GM12864 (cell line): ENCODE measurements around the gene FAM222B.
A peak's percentile ranks its signal among the peaks of the same experiment; 100 is the strongest.
"Not testable (repeated sequence)": the region's sequence is repeated elsewhere in the genome, so short reads cannot be mapped to it uniquely, and the experiment has no call there.

Source experiments
- DNase-seq: peaks from one replicate; pipeline ENCODE4 v3.0.0-alpha.2; 2011; ENCODE audit warnings: low read depth
- H3K4me3 ChIP-seq: 2 replicates; pipeline ENCODE4 v1.5.1; 2011; ENCODE audit warnings: mild to moderate bottlenecking, low read depth, low read length, control low read depth
- CTCF ChIP-seq: IDR thresholded peaks from 2 replicates; pipeline ENCODE4 v1.5.1; 2011; ENCODE audit warnings: low read depth, mild to moderate bottlenecking, moderate library complexity, low read length, control low read depth, inconsistent platforms; ENCODE audit errors: missing control alignments

FAM222B gene

GRCh38 chr17:28737770-28738679 is 104.6 kb downstream of the FAM222B start:
- H3K4me3 ChIP-seq = peak overlapping the region; percentile 50
- peak; percentile 89 for DNase-seq

DNA sequence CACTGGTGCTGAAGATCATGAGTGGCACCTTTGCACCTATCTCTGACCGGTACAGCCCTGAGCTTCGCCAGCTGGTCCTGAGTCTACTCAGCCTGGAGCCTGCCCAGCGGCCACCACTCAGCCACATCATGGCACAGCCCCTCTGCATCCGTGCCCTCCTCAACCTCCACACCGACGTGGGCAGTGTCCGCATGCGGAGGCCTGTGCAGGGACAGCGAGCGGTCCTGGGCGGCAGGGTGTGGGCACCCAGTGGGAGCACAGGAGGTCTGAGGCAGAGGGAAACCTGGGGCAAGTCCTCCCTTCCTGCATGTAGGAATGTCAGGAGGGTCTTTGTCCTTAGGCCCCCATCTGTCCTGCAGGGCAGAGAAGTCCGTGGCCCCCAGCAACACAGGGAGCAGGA is 105.3 kb downstream of the FAM222B start:
- H3K4me3 ChIP-seq = peak overlapping the region; percentile 50; the same call in 1 of the 2 replicates
- no peak for DNase-seq
- no peak for TF ChIP-seq CTCF

More at GRCh38 chr17:28737770-28738679, 104.6 kb downstream of the FAM222B start:
- TF ChIP-seq CTCF = no peak

DNA sequence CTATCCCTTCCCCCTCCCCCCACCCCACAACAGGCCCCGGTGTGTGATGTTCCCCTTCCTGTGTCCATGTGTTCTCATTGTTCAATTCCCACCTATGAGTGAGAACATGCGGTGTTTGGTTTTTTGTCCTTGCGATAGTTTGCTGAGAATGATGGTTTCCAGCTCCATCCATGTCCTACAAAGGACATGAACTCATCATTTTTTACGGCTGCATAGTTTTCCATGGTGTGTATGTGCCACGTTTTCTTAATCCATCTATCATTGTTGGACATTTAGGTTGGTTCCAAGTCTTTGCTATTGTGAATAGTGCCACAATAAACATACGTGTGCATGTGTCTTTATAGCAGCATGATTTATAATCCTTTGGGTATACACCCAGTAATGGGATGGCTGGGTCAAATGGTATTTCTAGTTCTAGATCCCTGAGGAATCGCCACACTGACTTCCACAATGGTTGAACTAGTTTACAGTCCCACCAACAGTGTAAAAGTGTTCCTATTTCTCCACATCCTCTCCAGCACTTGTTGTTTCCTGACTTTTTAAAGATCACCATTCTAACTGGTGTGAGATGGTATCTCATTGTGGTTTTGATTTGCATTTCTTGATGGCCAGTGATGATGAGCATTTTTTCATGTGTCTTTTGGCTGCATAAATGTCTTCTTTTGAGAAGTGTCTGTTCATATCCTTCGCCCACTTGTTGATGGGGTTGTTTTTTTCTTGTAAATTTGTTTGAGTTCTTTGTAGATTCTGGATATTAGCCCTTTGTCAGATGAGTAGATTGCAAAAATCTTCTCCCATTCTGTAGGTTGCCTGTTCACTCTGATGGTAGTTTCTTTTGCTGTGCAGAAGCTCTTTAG is 106.4 kb downstream of the FAM222B start:
- DNase-seq, H3K4me3 ChIP-seq: not testable (repeated sequence)

- no peak for TF ChIP-seq CTCF
- DNase-seq = no peak
- H3K4me3 ChIP-seq = no peak overlapping the region
These were observed 107.3 kb downstream of the FAM222B start for GRCh38 chr17:28735242-28735722.

- DNase-seq = no peak
- no peak overlapping the region for H3K4me3 ChIP-seq
- TF ChIP-seq CTCF = no peak
These were observed 107.8 kb downstream of the FAM222B start for GRCh38 chr17:28734712-28735241.

GRCh38 chr17:28733346-28733745 is 109.2 kb downstream of the FAM222B start:
- H3K4me3 ChIP-seq = no peak overlapping the region
- TF ChIP-seq CTCF = no peak
- DNase-seq = no peak

GRCh38 chr17:28729950-28730330 is 112.7 kb downstream of the FAM222B start:
- no peak overlapping the region for H3K4me3 ChIP-seq
- TF ChIP-seq CTCF = no peak
- no peak for DNase-seq
